Renal cortical epithelial cell (primary cell): ENCODE measurements around the gene CSRP3. TPM values are rescaled to one million over a fixed set of nuclear protein-coding genes. Genes with fewer than 3 reads are reported as not detected.

Experiments used
- total RNA-seq: library from RNA; depleted of rRNA; stranded (reverse); fragments of >200 nt; gene quantifications from 2 replicates; pipeline ENCODE4 v1.2.3, GENCODE V29; 2014

Gene CSRP3
- total RNA-seq, 1 donor from 2014 or later: not detected

Other genes starting within 250 kb of the CSRP3 start
- not detected in 2 replicates for gene MRGPRX2, start 141.3 kb downstream of the CSRP3 start, total RNA-seq
- gene ZDHHC13, start 84.8 kb downstream of the CSRP3 start, total RNA-seq: 28.5 and 63.6 TPM in 2 replicates
- 0.65 and 1.0 TPM in 2 replicates for gene E2F8, start 39.0 kb upstream of the CSRP3 start, total RNA-seq